ENCODE data around the gene IRF2BP1. TPM values are rescaled to one million over a fixed set of nuclear protein-coding genes. Genes with fewer than 3 reads are reported as not detected.

The IRF2BP1 gene
- total and polyA plus RNA-seq, 2 donors (not counting 1 experiment from before 2014, with no cell fraction given): 4.0 to 23.1 TPM

GRCh38 chr19:45866400-45867176 lies 19.4 kb downstream of the IRF2BP1 start:
- Histone ChIP-seq H3K4me2 (ENCODE audit: extremely low read depth, insufficient read depth, low read length) (no peak overlapping the region), H2AFZ (ENCODE audit: low read length) (no peak overlapping the region), H3K79me2 (ENCODE audit: control insufficient read depth, insufficient read depth, low read length) (peaks cover 11% of the 10 kb centered on the region), H4K20me1 (ENCODE audit: control insufficient read depth, extremely low read depth, insufficient read depth, low read length) (no peaks in the 10 kb centered on the region), H3K4me3 (replicated peaks in 1 of 4; ENCODE audit: control extremely low read depth in 1 of 4, insufficient read depth in 1 of 4, low read depth in 3 of 4, low read length in 4 of 4) (no peak overlapping the region), H3K4me1 (ENCODE audit: control insufficient read depth, extremely low read depth, insufficient read depth, low read length) (no peaks in the 10 kb centered on the region), H3K27ac (ENCODE audit: insufficient read depth, low read length) (no peak overlapping the region), H3K27me3 (ENCODE audit: control insufficient read depth, insufficient read depth, low read length) (peaks cover 35% of the 10 kb centered on the region), H3K36me3 (ENCODE audit: control insufficient read depth, insufficient read depth, low read length) (no peaks in the 10 kb centered on the region), H3K9ac (ENCODE audit: insufficient read depth, low read length) (no peak overlapping the region), H3K9me3 (ENCODE audit: control insufficient read depth, insufficient read depth, low read depth, low read length) (no peaks in the 10 kb centered on the region)
- TF ChIP-seq EZH2 (IDR thresholded peaks at IDR 0.05; ENCODE audit: low read length, missing control alignments) (no peak), CTCF (conservative IDR thresholded peaks at IDR 0.05 in 1 of 2, IDR thresholded peaks at IDR 0.05 in 1 of 2; ENCODE audit: low read depth in 1 of 2, low read length in 2 of 2) (no peak)
- no peak for DNase-seq (ENCODE audit: low read depth in 2 of 2)

- H3K27ac ChIP-seq (ENCODE audit: insufficient read depth, low read length): no peak overlapping the region
- no peak for TF ChIP-seq CTCF (conservative IDR thresholded peaks at IDR 0.05 in 1 of 2, IDR thresholded peaks at IDR 0.05 in 1 of 2; ENCODE audit: low read depth in 1 of 2, low read length in 2 of 2)
- no peak for TF ChIP-seq EZH2 (IDR thresholded peaks at IDR 0.05; ENCODE audit: low read length, missing control alignments)
- no peak for DNase-seq (ENCODE audit: low read depth in 2 of 2)
- no peaks in the 10 kb centered on the region for H3K9me3 ChIP-seq (ENCODE audit: control insufficient read depth, insufficient read depth, low read depth, low read length)
- no peak overlapping the region for H3K4me3 ChIP-seq (replicated peaks in 1 of 4; ENCODE audit: control extremely low read depth in 1 of 4, insufficient read depth in 1 of 4, low read depth in 3 of 4, low read length in 4 of 4)
- no peaks in the 10 kb centered on the region for H3K4me1 ChIP-seq (ENCODE audit: control insufficient read depth, extremely low read depth, insufficient read depth, low read length)
- H3K27me3 ChIP-seq (ENCODE audit: control insufficient read depth, insufficient read depth, low read length): peaks cover 35% of the 10 kb centered on the region
- no peak overlapping the region for H3K9ac ChIP-seq (ENCODE audit: insufficient read depth, low read length)
- no peak overlapping the region for H3K4me2 ChIP-seq (ENCODE audit: extremely low read depth, insufficient read depth, low read length)
- no peaks in the 10 kb centered on the region for H3K36me3 ChIP-seq (ENCODE audit: control insufficient read depth, insufficient read depth, low read length)
- no peaks in the 10 kb centered on the region for H4K20me1 ChIP-seq (ENCODE audit: control insufficient read depth, extremely low read depth, insufficient read depth, low read length)
- peaks cover 22% of the 10 kb centered on the region for H3K79me2 ChIP-seq (ENCODE audit: control insufficient read depth, insufficient read depth, low read length)
- H2AFZ ChIP-seq (ENCODE audit: low read length): no peak overlapping the region
These were observed 20.5 kb downstream of the IRF2BP1 start for GRCh38 chr19:45865269-45865948.

- no peak overlapping the region for H2AFZ ChIP-seq (ENCODE audit: low read length)
- H3K27me3 ChIP-seq (ENCODE audit: control insufficient read depth, insufficient read depth, low read length): peaks cover 35% of the 10 kb centered on the region
- peak; percentile 91 for TF ChIP-seq EZH2 (IDR thresholded peaks at IDR 0.05; ENCODE audit: low read length, missing control alignments)
- TF ChIP-seq CTCF (conservative IDR thresholded peaks at IDR 0.05 in 1 of 2, IDR thresholded peaks at IDR 0.05 in 1 of 2; ENCODE audit: low read depth in 1 of 2, low read length in 2 of 2): no peak
- H4K20me1 ChIP-seq (ENCODE audit: control insufficient read depth, extremely low read depth, insufficient read depth, low read length): no peaks in the 10 kb centered on the region
- H3K4me2 ChIP-seq (ENCODE audit: extremely low read depth, insufficient read depth, low read length): no peak overlapping the region
- no peaks in the 10 kb centered on the region for H3K9me3 ChIP-seq (ENCODE audit: control insufficient read depth, insufficient read depth, low read depth, low read length)
- no peak overlapping the region for H3K27ac ChIP-seq (ENCODE audit: insufficient read depth, low read length)
- no peaks in the 10 kb centered on the region for H3K4me1 ChIP-seq (ENCODE audit: control insufficient read depth, extremely low read depth, insufficient read depth, low read length)
- DNase-seq (ENCODE audit: low read depth in 2 of 2): no peak
- H3K4me3 ChIP-seq (replicated peaks in 1 of 4; ENCODE audit: control extremely low read depth in 1 of 4, insufficient read depth in 1 of 4, low read depth in 3 of 4, low read length in 4 of 4): no peak overlapping the region
- H3K36me3 ChIP-seq (ENCODE audit: control insufficient read depth, insufficient read depth, low read length): peaks cover under 1% of the 10 kb centered on the region
- no peak overlapping the region for H3K9ac ChIP-seq (ENCODE audit: insufficient read depth, low read length)
- peaks cover 23% of the 10 kb centered on the region for H3K79me2 ChIP-seq (ENCODE audit: control insufficient read depth, insufficient read depth, low read length)
These were observed 21.3 kb downstream of the IRF2BP1 start for GRCh38 chr19:45864629-45865082.

All from fibroblast of lung (primary cell).